Measurements from ENCODE around the gene TNNI2.

The TNNI2 gene

DNA sequence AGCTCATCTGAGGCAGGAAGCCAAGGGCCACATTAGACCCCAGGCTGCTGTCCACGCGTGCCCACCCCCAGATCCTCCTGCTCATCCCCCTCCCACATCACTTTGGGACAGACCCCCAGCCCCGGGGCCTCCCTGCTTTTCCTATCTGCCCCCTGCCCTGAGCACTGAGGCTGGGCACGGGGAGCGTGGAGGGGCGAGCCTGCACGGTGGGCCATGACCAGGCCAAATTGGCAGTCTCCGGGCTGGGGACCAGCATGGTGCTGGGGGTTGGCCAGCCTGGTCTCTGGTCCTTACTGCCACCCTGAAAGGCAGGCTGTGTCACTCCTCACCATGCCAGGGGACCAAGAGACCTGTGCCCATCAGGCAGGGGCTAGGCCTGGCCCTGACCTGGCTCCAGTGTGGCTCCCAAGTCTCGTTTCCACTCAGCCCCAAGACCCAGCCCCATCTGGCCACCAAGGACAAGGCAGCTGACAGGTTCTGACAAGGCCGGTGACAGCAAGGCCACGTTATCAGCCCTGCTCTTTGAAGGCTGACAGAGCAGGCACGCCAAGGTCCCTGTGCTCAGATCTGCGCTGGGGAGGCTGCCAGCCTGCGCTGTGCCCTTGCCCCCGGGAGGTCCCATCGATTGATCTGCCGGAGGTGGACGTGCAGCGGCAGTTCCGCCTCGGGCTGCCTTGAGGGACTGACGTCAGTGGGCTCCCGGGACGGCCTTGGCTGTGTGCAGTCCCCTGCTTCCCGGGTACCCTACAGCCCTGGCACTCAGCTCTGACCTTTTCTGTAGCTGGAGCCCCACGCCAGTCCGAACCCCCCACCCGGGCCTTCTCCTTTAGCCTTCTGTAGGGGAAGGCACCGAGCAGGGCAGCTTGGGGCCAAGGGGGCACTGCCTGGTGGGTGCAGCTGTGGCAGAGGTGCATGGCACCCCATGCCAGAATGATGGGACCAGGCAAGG lies 3.6 kb downstream of the TNNI2 start:
- Mint-ChIP-seq H3K27me3 (peaks cover 41% of the 10 kb centered on the region), H3K36me3 (no peaks in the 10 kb centered on the region), H3K27ac (no peak overlapping the region), H3K4me3 (no peak overlapping the region), H3K4me1 (peaks cover 56% of the 10 kb centered on the region), H3K9me3 (no peaks in the 10 kb centered on the region)
- DNase-seq: no peak
- CTCF ChIA-PET: interaction anchor here (0.7 to 1.7 kb wide), 6 partner anchors 10 to 311 kb away, joined by 3 to 10 read pairs (median 4); partner anchors contain the start of gene LSP1

DNA sequence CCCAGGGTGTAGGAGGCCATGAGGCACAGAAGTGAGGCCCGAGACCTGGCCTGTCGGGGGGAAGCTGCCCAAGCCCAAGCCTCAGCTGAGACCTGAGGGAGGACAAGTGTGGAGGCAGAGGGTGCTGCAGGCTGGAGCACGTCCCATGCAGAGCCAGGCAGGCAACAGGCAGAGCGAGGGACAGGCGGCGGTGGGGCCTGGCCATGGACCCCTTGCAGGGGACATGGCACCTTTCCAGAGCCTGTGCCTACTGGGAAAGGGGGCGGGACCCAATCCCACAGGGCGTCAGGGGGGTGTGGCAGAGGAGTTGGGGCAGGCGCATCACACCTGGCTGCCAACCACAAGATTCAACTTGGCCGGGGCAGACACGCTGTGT lies 4.3 kb downstream of the TNNI2 start:
- H3K4me3 Mint-ChIP-seq: peak overlapping the region; percentile 7
- peaks cover 58% of the 10 kb centered on the region for H3K4me1 Mint-ChIP-seq
- peak overlapping the region; percentile 93 for H3K27ac Mint-ChIP-seq
- no peaks in the 10 kb centered on the region for H3K9me3 Mint-ChIP-seq
- DNase-seq: no peak
- CTCF ChIA-PET: interaction anchor here (0.9 to 1.6 kb wide), 4 partner anchors 9 to 310 kb away, joined by 3 to 7 read pairs (median 4); partner anchors contain the start of gene LSP1
- no peaks in the 10 kb centered on the region for H3K36me3 Mint-ChIP-seq
- peaks cover 48% of the 10 kb centered on the region for H3K27me3 Mint-ChIP-seq

DNA sequence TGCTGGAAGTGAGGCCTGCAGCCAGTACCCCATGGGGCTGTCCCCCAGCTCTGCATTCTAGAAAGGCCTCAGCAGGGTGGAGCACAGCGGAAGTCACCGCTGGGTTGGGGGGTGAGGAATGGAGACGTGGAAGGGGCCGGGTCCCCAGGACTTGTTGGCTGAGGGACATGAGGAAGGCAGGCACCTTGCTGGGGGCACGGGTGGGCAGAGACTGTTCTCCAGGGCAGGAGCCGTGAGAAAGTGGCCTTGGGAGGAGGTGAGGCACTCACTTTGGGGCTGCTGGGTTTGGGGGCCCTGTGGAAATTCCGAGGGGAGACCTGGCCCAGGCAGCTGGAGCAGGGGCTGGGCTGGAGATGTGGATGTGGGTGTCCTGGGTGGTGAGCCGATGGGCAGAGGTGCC lies 5.0 kb downstream of the TNNI2 start:
- Mint-ChIP-seq H3K27ac (peak overlapping the region; percentile 93), H3K27me3 (peaks cover 55% of the 10 kb centered on the region), H3K9me3 (no peaks in the 10 kb centered on the region), H3K4me3 (peak overlapping the region; percentile 47), H3K4me1 (peaks cover 65% of the 10 kb centered on the region), H3K36me3 (no peaks in the 10 kb centered on the region)
- no peak for DNase-seq
- CTCF ChIA-PET: interaction anchor here (0.9 to 1.0 kb wide), 2 partner anchors 9 to 150 kb away, joined by 3 to 4 read pairs; partner anchors contain the start of gene LSP1

DNA sequence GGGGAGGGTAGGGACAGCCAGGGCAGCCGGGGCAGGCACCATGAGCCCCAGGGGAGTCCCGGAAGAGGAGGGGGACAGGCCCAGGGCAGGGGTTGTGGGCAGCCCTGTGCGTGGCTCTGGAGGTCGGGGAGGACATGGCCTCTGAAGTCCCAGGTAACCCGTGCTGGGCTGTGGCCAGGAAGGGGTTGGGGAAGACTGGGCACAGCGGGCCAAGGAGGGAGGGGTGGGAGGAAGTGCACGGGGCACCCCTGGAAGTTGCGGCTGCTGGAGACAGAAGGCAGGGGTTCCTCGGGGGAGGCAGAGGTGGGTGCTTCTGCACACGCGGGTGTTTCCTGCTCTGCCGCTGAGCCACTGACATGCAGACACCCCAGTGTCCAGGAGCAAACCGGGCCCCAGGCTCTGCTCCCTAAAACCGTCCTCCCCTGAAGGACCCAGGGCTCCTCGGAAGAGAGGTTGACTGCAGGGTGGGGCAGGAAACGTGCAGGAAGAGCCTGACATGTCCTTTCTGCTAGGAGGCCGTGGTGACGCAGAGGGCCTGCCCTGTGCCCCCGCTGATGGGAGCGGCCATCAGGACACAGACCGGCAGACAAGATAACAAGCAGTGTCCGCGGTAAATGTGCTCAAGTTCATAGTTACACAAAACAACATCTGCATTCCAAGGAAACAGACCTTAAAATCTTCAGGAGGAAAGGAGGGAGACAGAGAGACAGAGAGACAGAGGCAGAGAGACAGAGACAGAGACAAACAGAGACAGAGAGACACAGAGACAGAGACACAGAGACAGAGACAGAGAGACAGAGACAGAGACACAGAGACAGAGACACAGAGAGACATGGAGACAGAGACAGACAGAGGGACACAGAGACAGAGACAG lies 5.7 kb downstream of the TNNI2 start:
- CTCF ChIA-PET: no interaction called here

DNA sequence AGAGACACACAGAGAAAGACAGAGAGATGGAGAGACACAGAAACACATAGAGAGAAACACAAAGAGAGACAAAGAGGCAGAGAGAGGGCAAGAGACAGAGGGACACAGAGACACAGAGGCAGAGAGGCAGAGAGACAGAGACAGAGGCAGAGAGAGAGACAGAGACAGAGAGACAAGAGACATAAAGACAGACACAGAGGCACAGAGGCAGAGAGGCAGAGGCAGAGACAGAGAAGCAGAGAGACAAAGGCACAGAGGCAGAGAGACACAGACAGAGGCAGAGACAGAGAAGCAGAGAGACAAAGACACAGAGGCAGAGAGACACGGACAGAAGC lies 6.3 kb downstream of the TNNI2 start:
- Mint-ChIP-seq H3K27me3 (peaks cover 56% of the 10 kb centered on the region), H3K4me3 (peak overlapping the region; percentile 74), H3K36me3 (no peaks in the 10 kb centered on the region), H3K4me1 (peaks cover 72% of the 10 kb centered on the region), H3K27ac (peak overlapping the region; percentile 93), H3K9me3 (no peaks in the 10 kb centered on the region)
- no peak for DNase-seq
- CTCF ChIA-PET: interaction anchor here (1.5 kb wide), 1 partner anchor 11 kb away, joined by 4 read pairs; the partner anchor contains the start of gene SYT8

More for the DNA sequence above, 5.7 kb downstream of the TNNI2 start:
- Mint-ChIP-seq H3K36me3 (no peaks in the 10 kb centered on the region), H3K27ac (peak overlapping the region; percentile 93), H3K4me1 (peaks cover 72% of the 10 kb centered on the region), H3K9me3 (no peaks in the 10 kb centered on the region), H3K27me3 (peaks cover 58% of the 10 kb centered on the region), H3K4me3 (peak overlapping the region; percentile 74)
- peak; percentile 76 for DNase-seq

DNA sequence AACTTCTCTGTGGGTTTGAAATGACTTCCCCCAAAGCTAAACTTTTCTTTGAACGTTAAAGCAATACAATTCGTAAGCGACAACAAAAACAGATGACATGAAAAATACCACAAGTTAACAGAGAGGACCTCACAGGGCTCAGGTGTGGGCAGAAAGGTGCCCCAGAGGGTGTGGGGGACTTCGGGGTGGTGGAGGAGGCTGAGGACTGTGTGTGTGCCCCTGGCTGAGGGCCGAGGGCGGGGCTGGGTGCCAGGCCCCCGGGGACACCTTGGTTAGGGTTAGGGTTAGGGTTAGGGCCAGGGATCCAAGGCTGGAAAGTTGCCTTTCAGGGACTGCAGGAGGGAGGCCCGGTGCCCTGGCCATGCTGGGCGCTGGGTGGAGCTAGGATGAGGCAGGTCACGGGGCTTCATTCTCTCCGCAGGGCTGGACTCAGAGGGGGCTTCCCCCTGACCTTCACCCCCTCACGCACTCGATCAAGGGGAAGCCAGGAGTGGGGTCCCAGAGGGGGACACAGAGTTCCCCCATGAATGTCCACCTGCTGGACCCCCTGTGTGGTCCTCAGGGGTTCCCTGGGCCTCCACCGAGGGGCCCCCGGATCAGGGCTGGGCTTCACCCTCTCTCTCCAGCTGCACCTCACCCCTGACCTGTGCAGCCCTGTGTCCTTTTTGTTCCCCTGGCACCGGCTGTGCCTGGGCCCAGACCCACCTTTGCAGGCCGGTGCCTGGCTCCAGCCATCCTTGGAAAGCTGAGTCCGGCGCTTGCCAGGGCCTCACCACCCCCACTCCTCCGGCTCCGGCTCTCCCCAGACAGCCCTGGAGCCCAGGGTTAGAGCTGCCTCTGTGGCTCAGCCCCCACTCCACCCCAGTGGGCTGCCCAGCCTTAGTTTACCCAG lies 7.0 kb downstream of the TNNI2 start:
- Mint-ChIP-seq H3K36me3 (no peaks in the 10 kb centered on the region), H3K27ac (peak overlapping the region; percentile 93), H3K4me1 (peaks cover 79% of the 10 kb centered on the region), H3K4me3 (peak overlapping the region; percentile 74), H3K27me3 (peaks cover 58% of the 10 kb centered on the region), H3K9me3 (no peaks in the 10 kb centered on the region)
- DNase-seq: peak; percentile 46
- CTCF ChIA-PET: interaction anchor here (1.5 to 2.0 kb wide), 2 partner anchors 12 to 156 kb away, joined by 4 to 5 read pairs; partner anchors contain the start of gene SYT8

DNA sequence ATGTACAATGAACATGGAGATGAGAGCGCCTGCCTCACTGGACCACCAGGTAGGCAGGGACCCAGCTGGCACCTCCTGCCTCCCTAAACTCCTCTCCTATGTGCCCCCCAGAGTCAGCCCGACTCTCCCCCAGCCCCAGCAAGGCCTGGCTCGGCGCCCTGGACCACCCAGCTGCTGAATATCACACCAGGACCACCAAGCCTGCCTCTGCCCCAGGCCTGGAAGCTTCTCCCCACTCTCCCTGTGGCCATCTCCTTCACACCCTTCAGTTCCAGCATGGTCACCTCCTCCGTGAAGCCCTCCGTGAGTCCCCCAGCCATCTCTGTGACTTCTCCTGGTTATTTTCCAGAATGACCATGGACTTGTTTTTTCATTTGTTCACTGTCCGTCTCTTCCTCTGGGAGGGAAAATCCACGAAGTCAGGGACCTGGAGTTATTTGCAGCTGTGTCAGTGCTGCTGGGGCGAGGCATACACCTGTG lies 7.7 kb downstream of the TNNI2 start:
- Mint-ChIP-seq H3K9me3 (no peaks in the 10 kb centered on the region), H3K4me3 (no peak overlapping the region), H3K27ac (peak overlapping the region; percentile 62), H3K36me3 (no peaks in the 10 kb centered on the region), H3K27me3 (peaks cover 53% of the 10 kb centered on the region), H3K4me1 (peaks cover 86% of the 10 kb centered on the region)
- no peak for DNase-seq
- CTCF ChIA-PET: interaction anchor here (1.5 to 2.0 kb wide), 2 partner anchors 12 to 155 kb away, joined by 4 to 5 read pairs; partner anchors contain the start of gene SYT8

DNA sequence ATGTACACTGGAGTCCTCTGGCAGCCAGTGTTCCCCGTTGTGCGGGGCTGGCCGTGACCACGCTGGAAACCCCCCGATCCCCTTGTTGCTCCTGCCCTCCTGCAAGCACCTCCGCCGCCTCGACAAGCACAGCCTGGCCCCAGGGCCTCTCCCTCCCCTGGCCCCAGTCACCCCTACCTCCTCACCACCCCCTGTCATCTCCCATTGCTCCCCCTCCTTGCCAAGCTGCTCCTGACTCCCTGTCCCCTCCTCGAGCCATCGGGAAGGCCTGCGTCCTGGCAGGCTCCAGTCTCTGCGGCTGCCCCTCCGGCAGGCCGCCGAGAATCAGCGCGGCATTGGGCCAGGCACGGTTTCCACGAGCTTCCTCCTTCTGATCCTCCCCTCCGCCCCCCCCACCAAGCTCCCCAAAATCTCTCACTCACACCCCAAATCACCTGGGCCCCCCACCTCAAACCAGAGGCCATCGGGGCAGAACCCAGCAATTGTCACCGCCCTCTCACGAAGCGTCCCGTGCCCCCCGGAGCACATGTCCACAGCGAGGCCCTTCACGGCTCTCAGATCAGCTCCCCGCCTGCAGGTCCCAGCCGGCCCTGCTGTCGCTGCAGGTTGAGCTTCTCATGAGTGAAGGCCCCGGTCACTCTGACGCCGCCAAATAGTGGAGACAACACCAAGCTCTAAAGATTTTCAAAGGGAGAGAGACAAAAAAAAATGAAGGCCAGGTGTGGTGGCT lies 8.4 kb downstream of the TNNI2 start:
- no peak for DNase-seq
- no peaks in the 10 kb centered on the region for H3K9me3 Mint-ChIP-seq
- no peaks in the 10 kb centered on the region for H3K36me3 Mint-ChIP-seq
- H3K27ac Mint-ChIP-seq: peak overlapping the region; percentile 62
- no peak overlapping the region for H3K4me3 Mint-ChIP-seq
- CTCF ChIA-PET: interaction anchor here (1.9 to 2.0 kb wide), 2 partner anchors 11 to 155 kb away, joined by 4 to 5 read pairs; no protein-coding TSS in a partner anchor
- H3K27me3 Mint-ChIP-seq: peaks cover 50% of the 10 kb centered on the region
- peaks cover 92% of the 10 kb centered on the region for H3K4me1 Mint-ChIP-seq

DNA sequence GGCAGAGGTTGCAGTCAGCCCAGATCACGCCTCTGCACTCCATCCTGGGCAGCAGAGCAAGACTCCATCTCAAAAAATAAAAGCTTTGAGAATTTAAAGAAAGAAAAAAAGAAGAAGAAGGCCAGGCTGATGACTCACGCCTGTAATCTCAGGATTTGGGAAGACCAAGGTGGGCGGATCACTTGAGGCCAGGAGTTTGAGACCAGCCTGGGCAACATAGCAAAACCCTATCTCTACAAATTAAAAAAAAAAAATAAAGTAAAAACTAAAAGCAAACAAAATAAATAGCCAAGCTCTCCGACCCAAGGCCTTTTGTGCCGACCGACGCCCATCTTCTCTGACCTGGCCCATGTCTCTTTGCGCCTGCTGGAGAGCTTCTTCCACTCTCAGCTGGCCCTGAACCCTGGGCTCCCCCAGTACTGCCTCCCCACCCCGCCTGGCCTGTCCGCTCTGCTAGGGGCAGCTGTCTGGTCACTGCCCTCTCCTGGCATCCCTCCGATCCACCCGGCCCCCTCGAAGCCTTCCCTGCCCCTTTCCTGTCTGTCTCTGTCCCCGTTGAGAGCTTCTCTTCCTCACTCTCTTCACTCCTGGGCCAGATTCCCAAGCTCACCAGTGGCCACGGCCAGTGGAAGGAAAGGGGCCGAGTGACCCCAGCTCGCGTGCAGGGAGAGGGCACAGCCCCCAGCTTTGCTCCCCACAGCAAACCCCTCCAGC lies 9.3 kb downstream of the TNNI2 start:
- CTCF ChIA-PET: interaction anchor here (1.1 to 2.0 kb wide), 4 partner anchors 12 to 154 kb away, joined by 3 to 8 read pairs (median 4); no protein-coding TSS in a partner anchor
- peaks cover 99% of the 10 kb centered on the region for H3K4me1 Mint-ChIP-seq
- H3K27me3 Mint-ChIP-seq: peaks cover 43% of the 10 kb centered on the region
- no peak overlapping the region for H3K4me3 Mint-ChIP-seq
- peaks cover 4% of the 10 kb centered on the region for H3K36me3 Mint-ChIP-seq
- no peak for DNase-seq
- no peak overlapping the region for H3K27ac Mint-ChIP-seq
- no peaks in the 10 kb centered on the region for H3K9me3 Mint-ChIP-seq

DNA sequence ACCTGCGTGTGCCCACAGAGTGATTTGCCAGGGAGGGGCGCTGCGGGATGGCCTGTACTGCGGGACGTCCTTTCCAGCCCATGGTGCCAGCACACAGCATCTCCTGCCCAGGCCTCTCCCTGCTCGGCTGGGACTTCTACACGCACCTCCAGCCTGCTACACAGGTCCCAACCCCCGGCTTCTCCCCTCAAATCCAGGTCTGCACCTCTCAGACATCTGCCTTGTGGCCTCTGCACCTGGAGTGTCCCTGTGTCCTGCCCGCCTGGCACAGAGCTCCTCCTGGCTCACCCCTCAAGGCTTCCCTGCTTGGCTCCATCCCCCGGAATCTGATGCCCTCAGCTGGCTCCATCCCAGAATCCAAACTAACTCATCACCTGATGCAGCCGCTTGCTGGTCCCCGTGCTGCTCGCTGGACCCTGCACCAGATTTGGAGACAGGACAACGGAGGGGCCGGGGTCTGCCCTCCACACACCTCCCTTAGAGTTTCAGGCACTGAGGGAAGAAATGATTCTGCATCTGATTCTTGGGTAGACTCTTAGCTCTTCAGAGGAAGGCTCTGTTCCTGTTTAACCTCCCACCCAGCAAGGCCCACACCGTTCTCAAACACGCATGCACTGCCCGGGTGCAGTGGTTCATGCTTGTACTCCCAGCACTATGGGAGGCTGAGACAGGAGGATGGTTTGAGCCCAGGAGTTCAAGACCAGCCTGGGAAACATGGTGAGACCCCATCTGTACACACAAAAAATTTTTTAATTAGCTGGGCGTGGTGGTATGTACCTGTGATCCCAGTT lies 10.1 kb downstream of the TNNI2 start:
- H3K36me3 Mint-ChIP-seq: peaks cover 12% of the 10 kb centered on the region
- no peak overlapping the region for H3K4me3 Mint-ChIP-seq
- DNase-seq: no peak

DNA sequence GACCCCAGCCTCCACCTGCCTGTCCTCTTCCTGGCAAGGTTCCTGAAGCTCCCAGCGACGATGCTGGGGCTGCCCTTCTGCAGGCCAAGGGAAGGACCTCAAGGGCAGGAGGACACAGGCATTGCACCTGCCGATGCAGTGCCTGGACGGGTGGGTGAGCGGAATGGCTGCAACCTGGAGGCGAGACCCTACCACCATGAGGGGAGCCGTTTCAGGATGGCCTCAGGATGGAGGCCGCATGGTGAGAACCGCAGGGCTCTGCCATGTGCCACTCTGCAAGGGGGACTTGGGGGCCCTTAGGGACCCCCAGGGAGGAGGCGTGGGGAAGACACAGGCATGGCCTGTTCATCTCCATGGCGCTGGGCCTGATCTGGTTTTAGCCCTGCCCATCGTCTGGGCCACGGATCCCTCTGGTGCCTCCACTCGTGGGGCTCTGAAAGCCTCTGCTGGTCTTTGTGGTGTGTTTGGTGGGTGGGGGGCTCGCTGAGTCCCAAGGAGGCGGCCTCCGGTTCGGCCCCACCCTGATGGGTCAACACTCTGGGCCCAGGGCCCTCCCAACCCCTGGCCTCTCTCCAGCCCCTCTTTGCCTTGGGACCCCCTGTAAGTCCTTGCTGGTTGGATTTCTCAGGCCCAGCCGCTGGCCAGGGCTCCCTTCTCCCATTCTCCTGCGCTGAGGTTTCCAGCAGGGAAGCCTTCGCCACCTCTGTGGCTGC lies 12.8 kb downstream of the TNNI2 start:
- peaks cover 78% of the 10 kb centered on the region for H3K4me1 Mint-ChIP-seq
- CTCF ChIA-PET: interaction anchor here (1.0 to 2.8 kb wide), 7 partner anchors 8 to 199 kb away, joined by 3 to 22 read pairs (median 6); no protein-coding TSS in a partner anchor
- peak overlapping the region; percentile 99 for H3K27ac Mint-ChIP-seq
- H3K4me3 Mint-ChIP-seq: peak overlapping the region; percentile 100
- H3K36me3 Mint-ChIP-seq: peaks cover 20% of the 10 kb centered on the region
- no peaks in the 10 kb centered on the region for H3K9me3 Mint-ChIP-seq
- H3K27me3 Mint-ChIP-seq: peaks cover 28% of the 10 kb centered on the region
- DNase-seq: no peak

More for the DNA sequence above, 10.1 kb downstream of the TNNI2 start:
- CTCF ChIA-PET: interaction anchor here (0.9 to 2.1 kb wide), 6 partner anchors 10 to 99 kb away, joined by 3 to 8 read pairs (median 4); partner anchors contain the start of gene TNNI2
- H3K27ac Mint-ChIP-seq: peak overlapping the region; percentile 65
- H3K4me1 Mint-ChIP-seq: peaks cover 94% of the 10 kb centered on the region
- peaks cover 35% of the 10 kb centered on the region for H3K27me3 Mint-ChIP-seq
- H3K9me3 Mint-ChIP-seq: no peaks in the 10 kb centered on the region

All from activated naive CD4-positive, alpha-beta T cell treated with anti-CD3 and anti-CD28 coated beads, Interleukin-2, amount 10 ng/mL, durations not matched to agents 7 days and 5 days (primary cell).